Measurements from ENCODE around the gene MAP2K6.

Gene MAP2K6

DNA sequence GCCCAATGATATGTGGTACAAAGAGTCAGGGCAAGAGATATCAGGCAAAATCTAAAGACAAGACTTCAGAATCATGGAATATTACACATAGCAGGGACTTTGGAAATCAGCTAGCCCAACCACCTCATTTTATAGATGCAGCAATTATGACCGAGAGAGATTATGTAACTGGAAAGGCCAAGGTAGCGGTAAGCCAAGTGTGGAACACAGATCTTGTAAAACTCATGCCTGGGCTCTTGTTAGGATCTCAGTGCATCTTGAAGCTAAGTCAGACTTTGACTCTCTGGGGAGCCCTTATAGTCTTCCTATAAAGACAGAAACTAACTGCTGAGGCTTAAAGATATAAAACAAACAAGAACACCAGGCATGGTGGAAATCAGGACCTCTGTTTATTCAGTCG lies 18.6 kb downstream of the MAP2K6 start:
- no peaks in the 10 kb centered on the region for H3K27me3 ChIP-seq (ENCODE audit: insufficient read depth, low read depth)
- H3K4me1 ChIP-seq (ENCODE audit: low read depth, poor library complexity, severe bottlenecking), result no peaks in the 10 kb centered on the region
- no peak overlapping the region for H3K27ac ChIP-seq
- H2AFZ ChIP-seq (ENCODE audit: low read depth), result no peak overlapping the region
- H3K79me2 ChIP-seq (ENCODE audit: insufficient read depth, low read depth), result no peaks in the 10 kb centered on the region
- no peak overlapping the region for H3K4me2 ChIP-seq
- TF ChIP-seq, protein P1, sequence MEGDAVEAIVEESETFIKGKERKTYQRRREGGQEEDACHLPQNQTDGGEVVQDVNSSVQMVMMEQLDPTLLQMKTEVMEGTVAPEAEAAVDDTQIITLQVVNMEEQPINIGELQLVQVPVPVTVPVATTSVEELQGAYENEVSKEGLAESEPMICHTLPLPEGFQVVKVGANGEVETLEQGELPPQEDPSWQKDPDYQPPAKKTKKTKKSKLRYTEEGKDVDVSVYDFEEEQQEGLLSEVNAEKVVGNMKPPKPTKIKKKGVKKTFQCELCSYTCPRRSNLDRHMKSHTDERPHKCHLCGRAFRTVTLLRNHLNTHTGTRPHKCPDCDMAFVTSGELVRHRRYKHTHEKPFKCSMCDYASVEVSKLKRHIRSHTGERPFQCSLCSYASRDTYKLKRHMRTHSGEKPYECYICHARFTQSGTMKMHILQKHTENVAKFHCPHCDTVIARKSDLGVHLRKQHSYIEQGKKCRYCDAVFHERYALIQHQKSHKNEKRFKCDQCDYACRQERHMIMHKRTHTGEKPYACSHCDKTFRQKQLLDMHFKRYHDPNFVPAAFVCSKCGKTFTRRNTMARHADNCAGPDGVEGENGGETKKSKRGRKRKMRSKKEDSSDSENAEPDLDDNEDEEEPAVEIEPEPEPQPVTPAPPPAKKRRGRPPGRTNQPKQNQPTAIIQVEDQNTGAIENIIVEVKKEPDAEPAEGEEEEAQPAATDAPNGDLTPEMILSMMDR (conservative IDR thresholded peaks at IDR 0.05; ENCODE audit: low read depth, low read length), result no peak
- H4K20me1 ChIP-seq (ENCODE audit: insufficient read depth), result no peaks in the 10 kb centered on the region
- no peaks in the 10 kb centered on the region for H3K36me3 ChIP-seq (ENCODE audit: insufficient read depth)
- no peak overlapping the region for H3K9ac ChIP-seq
- no peak overlapping the region for H3K4me3 ChIP-seq (IDR thresholded peaks at IDR 0.05; ENCODE audit: insufficient read depth, low read depth, low read length)

DNA sequence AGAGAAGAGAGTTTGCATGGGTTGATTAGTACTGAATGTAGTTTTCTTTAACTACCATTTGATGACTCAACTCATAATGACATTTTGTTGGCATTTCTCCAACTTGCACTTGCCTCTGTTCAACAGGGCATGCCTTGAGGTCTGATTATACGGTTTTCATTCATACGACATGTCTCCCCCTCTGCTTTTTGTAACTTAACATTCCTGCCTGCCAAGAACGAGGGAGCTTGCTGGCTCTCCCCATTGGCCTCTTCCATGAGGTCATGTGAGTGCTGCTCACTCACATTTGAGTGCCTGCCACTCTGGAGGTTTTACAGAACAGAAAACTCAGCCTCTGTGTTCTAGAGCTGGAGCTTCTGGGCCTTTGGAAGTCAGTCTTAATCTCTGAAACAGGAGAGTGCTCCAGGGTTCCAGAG lies 19.7 kb downstream of the MAP2K6 start:
- no peak overlapping the region for H3K4me2 ChIP-seq

DNA sequence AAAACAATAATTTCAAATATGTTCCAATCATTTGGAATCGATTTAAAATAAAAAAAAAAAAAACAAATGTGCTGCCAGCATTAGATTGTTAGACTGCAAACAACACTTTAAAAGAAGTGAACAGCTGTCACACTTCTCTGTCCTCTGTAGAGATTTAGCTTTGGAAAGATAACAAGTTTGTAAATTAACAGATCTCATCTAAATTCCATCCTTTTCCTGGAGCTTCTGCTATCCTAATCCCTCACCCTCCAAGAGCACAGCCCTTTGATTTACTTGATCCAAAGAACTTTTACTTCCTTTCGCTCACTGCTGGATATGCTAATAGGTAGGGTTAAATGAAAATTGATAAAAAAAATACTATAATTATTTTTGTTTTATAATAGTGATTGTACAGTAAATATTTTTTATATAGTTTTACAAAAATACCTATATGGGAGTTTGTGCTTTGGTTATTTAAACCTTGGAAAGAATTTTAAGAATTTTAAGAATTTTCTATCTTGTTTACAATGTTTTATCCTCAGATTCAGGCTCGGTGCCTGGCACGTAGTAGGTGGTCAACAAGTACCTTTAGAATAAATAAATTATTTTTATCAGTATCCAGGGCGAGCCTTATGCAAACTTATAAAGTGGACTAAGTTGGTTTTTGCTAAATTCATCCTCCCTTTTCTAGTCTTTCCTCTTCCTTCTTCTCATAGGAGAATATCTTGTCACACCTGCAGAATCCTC lies 21.6 kb downstream of the MAP2K6 start:
- no peaks in the 10 kb centered on the region for H3K36me3 ChIP-seq (ENCODE audit: insufficient read depth)
- H3K27me3 ChIP-seq (ENCODE audit: insufficient read depth, low read depth), result no peaks in the 10 kb centered on the region
- H3K27ac ChIP-seq, result no peak overlapping the region
- H3K79me2 ChIP-seq (ENCODE audit: insufficient read depth, low read depth), result no peaks in the 10 kb centered on the region
- H3K4me1 ChIP-seq (ENCODE audit: low read depth, poor library complexity, severe bottlenecking), result no peaks in the 10 kb centered on the region
- TF ChIP-seq, protein P1 (conservative IDR thresholded peaks at IDR 0.05; ENCODE audit: low read depth, low read length), result no peak
- H3K4me3 ChIP-seq (IDR thresholded peaks at IDR 0.05; ENCODE audit: insufficient read depth, low read depth, low read length), result no peak overlapping the region
- H4K20me1 ChIP-seq (ENCODE audit: insufficient read depth), result no peaks in the 10 kb centered on the region
- H3K9ac ChIP-seq, result no peak overlapping the region
- H3K4me2 ChIP-seq, result no peak overlapping the region
- H2AFZ ChIP-seq (ENCODE audit: low read depth), result no peak overlapping the region

More for the DNA sequence above, 19.7 kb downstream of the MAP2K6 start:
- Histone ChIP-seq H3K79me2 (ENCODE audit: insufficient read depth, low read depth) (no peaks in the 10 kb centered on the region), H4K20me1 (ENCODE audit: insufficient read depth) (no peaks in the 10 kb centered on the region), H3K9ac (no peak overlapping the region), H3K36me3 (ENCODE audit: insufficient read depth) (no peaks in the 10 kb centered on the region), H3K4me1 (ENCODE audit: low read depth, poor library complexity, severe bottlenecking) (no peaks in the 10 kb centered on the region), H3K27me3 (ENCODE audit: insufficient read depth, low read depth) (no peaks in the 10 kb centered on the region), H3K27ac (no peak overlapping the region), H2AFZ (ENCODE audit: low read depth) (no peak overlapping the region), H3K4me3 (IDR thresholded peaks at IDR 0.05; ENCODE audit: insufficient read depth, low read depth, low read length) (no peak overlapping the region)
- TF ChIP-seq, protein P1 (conservative IDR thresholded peaks at IDR 0.05; ENCODE audit: low read depth, low read length), result no peak

DNA sequence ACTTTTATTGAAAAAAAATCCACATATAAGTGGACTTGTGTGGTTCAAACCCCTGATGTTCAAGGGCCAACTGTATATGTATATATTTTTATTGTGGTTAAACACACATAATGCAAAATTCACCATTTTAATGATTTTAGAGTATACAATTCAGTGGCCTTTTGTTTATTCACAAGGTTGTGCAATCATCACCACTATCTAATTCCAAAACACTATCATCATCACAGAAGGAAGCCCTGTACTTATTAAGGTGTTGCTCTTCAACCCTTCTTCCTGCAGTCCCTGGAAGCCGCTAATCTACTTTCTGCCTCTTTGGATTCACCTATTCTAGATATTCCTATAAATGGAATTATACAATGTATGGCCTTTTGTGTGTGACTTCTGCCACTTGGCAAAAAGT lies 23.0 kb downstream of the MAP2K6 start:
- Histone ChIP-seq H4K20me1 (ENCODE audit: insufficient read depth) (no peaks in the 10 kb centered on the region), H2AFZ (ENCODE audit: low read depth) (no peak overlapping the region), H3K4me1 (ENCODE audit: low read depth, poor library complexity, severe bottlenecking) (no peaks in the 10 kb centered on the region), H3K79me2 (ENCODE audit: insufficient read depth, low read depth) (no peaks in the 10 kb centered on the region), H3K27ac (no peak overlapping the region), H3K4me2 (no peak overlapping the region), H3K36me3 (ENCODE audit: insufficient read depth) (no peaks in the 10 kb centered on the region), H3K27me3 (ENCODE audit: insufficient read depth, low read depth) (no peaks in the 10 kb centered on the region), H3K4me3 (IDR thresholded peaks at IDR 0.05; ENCODE audit: insufficient read depth, low read depth, low read length) (no peak overlapping the region), H3K9ac (no peak overlapping the region)
- TF ChIP-seq, protein P1 (conservative IDR thresholded peaks at IDR 0.05; ENCODE audit: low read depth, low read length), result no peak
